Panc1 (cell line): ENCODE results near the gene SHROOM3. TPM values are rescaled to one million over a fixed set of nuclear protein-coding genes. Genes with fewer than 3 reads are reported as not detected.

ENCODE experiments used
- ATAC-seq: fragments of 200-7000 bp; cut with Tn5 transposase; 2 replicates; pipeline ENCODE4 v1.9.1; 2020; ENCODE audit warnings: mild to moderate bottlenecking, moderate library complexity
- BruUV-seq: library from RNA; stranded (reverse); fragments of 400-500 nt; replicated peaks from 2 replicates; lab custom pipeline; 2021; lab: Mats Ljungman, UMichigan
- CTCF ChIA-PET: fragments of 300-600 bp; sonication (Branson Sonifier 250); formaldehyde crosslinking; loops from one replicate; lab custom pipeline; 2022; ENCODE audit warnings: antibody characterized with exemption; lab: Charles Lee
- POLR2A ChIA-PET: fragments of 300-600 bp; sonication (Branson Sonifier 250); formaldehyde crosslinking; loops from one replicate; lab custom pipeline; 2022; ENCODE audit warnings: antibody characterized with exemption; lab: Charles Lee
- DNase-seq: peaks from one replicate; pipeline ENCODE4 v3.0.0-alpha.2; 2010; ENCODE audit warnings: low read depth, low spot score
- H3K27ac ChIP-seq: 2 replicates; pipeline ENCODE4 v1.5.1; 2011; ENCODE audit warnings: mild to moderate bottlenecking, low read length, inconsistent platforms
- H3K27me3 ChIP-seq: fragments of 200-500 bp; sonication (Bioruptor generic); 2 replicates; pipeline ENCODE4 v1.6.0; 2014; ENCODE audit warnings: low read length, inconsistent platforms; ENCODE audit not compliant: control insufficient read depth, insufficient read depth
- H3K36me3 ChIP-seq: fragments of 200-500 bp; sonication (Bioruptor generic); 2 replicates; pipeline ENCODE4 v1.5.1; 2014; ENCODE audit warnings: inconsistent platforms, mild to moderate bottlenecking, low read length, moderate library complexity; ENCODE audit not compliant: control insufficient read depth, insufficient read depth
- H3K4me1 ChIP-seq: 2 replicates; pipeline ENCODE4 v1.5.1; 2011; ENCODE audit warnings: inconsistent platforms, mild to moderate bottlenecking, low read length, moderate library complexity; ENCODE audit not compliant: control insufficient read depth, insufficient read depth
- H3K4me3 ChIP-seq, 2 experiments: 2 replicates each; pipeline ENCODE4 v1.5.1; 2011 to 2012; ENCODE audit warnings: low read depth in 2 of 2, low read length in 2 of 2, mild to moderate bottlenecking in 2 of 2, inconsistent platforms in 1 of 2, moderate library complexity in 1 of 2
- H3K9me3 ChIP-seq: fragments of 200-500 bp; sonication (Bioruptor generic); 2 replicates; pipeline ENCODE4 v1.5.1; 2014; ENCODE audit warnings: low read depth, mild to moderate bottlenecking, inconsistent platforms, low read length, moderate library complexity; ENCODE audit not compliant: control insufficient read depth, insufficient read depth
- POLR2AphosphoS5 ChIP-seq: IDR thresholded peaks from 2 replicates; pipeline ENCODE4 v1.6.1; 2012; ENCODE audit warnings: mild to moderate bottlenecking, low read depth, low read length, moderate library complexity
- SIN3A ChIP-seq: IDR thresholded peaks from 2 replicates; pipeline ENCODE4 v1.6.1; 2012; ENCODE audit warnings: low read depth, mild to moderate bottlenecking, low read length, moderate library complexity, borderline replicate concordance; ENCODE audit not compliant: insufficient read depth
- TCF7L2 ChIP-seq: IDR thresholded peaks from 2 replicates; pipeline ENCODE4 v1.6.1; 2011; ENCODE audit warnings: mild to moderate bottlenecking, low read depth, low read length, inconsistent platforms
- in situ Hi-C: cut with HindIII; loops from 2 replicates; pipeline ENCODE4 v1.10.0; 2016; ENCODE audit warnings: low sequenced_read_pairs, low pct_unique_long_range_greater_than_20kb
- intact Hi-C: fragments of 100-400 bp; cut with micrococcal nuclease; formaldehyde crosslinking; loops from one replicate; pipeline ENCODE4 v1.10.0; 2022; ENCODE audit not compliant: unreplicated experiment
- total RNA-seq: library from RNA; stranded (reverse); gene quantifications from one replicate; pipeline ENCODE4 v1.2.1, GENCODE V29; 2021; ENCODE audit not compliant: unreplicated experiment
- TF ChIP-seq, protein P1 (sequence below): fragments of 450-650 bp; IDR thresholded peaks from 2 replicates; pipeline ENCODE4 v1.5.1; 2017; ENCODE audit warnings: mild to moderate bottlenecking
- TF ChIP-seq, protein P2 (sequence below), 2 experiments: IDR thresholded peaks; 2 replicates each; pipeline ENCODE4 v1.6.1; 2011 to 2012; ENCODE audit warnings: low read depth in 2 of 2, control low read depth in 1 of 2, low read length in 1 of 2, mild to moderate bottlenecking in 1 of 2, moderate library complexity in 1 of 2; ENCODE audit not compliant: insufficient read depth in 1 of 2

SHROOM3 gene
- total RNA-seq, 1 experiment from 2014 or later = 7.2 TPM

DNA sequence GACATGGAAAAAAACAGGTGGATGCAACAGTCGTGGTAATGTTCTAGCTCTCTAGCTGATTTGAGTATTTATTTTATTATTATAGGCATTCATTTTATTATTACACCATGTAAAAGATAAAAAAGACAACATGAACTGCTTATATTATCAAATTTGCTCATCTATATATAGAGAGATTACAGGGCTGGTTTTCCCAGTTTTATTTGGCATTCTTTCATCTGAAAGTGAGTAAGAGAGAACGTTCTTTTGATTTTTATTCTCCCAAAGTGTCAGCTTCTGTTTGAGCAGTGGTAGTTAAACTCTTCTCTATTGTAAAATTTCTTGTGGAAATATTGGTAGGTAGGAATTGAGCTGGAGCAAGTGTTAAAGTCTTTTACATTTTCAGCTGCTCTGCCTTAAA lies 283.0 kb downstream of the SHROOM3 start:
- CTCF ChIA-PET = interaction anchor here (0.7 kb wide), 1 partner anchor 27 kb away, joined by 3 read pairs; no protein-coding TSS in a partner anchor
- no peaks in the 10 kb centered on the region for H3K9me3 ChIP-seq
- intact Hi-C loops = no loop called here
- TF ChIP-seq, protein P1, sequence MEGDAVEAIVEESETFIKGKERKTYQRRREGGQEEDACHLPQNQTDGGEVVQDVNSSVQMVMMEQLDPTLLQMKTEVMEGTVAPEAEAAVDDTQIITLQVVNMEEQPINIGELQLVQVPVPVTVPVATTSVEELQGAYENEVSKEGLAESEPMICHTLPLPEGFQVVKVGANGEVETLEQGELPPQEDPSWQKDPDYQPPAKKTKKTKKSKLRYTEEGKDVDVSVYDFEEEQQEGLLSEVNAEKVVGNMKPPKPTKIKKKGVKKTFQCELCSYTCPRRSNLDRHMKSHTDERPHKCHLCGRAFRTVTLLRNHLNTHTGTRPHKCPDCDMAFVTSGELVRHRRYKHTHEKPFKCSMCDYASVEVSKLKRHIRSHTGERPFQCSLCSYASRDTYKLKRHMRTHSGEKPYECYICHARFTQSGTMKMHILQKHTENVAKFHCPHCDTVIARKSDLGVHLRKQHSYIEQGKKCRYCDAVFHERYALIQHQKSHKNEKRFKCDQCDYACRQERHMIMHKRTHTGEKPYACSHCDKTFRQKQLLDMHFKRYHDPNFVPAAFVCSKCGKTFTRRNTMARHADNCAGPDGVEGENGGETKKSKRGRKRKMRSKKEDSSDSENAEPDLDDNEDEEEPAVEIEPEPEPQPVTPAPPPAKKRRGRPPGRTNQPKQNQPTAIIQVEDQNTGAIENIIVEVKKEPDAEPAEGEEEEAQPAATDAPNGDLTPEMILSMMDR = no peak
- TF ChIP-seq TCF7L2 (no peak), SIN3A (no peak), POLR2AphosphoS5 (no peak)
- TF ChIP-seq, protein P2, sequence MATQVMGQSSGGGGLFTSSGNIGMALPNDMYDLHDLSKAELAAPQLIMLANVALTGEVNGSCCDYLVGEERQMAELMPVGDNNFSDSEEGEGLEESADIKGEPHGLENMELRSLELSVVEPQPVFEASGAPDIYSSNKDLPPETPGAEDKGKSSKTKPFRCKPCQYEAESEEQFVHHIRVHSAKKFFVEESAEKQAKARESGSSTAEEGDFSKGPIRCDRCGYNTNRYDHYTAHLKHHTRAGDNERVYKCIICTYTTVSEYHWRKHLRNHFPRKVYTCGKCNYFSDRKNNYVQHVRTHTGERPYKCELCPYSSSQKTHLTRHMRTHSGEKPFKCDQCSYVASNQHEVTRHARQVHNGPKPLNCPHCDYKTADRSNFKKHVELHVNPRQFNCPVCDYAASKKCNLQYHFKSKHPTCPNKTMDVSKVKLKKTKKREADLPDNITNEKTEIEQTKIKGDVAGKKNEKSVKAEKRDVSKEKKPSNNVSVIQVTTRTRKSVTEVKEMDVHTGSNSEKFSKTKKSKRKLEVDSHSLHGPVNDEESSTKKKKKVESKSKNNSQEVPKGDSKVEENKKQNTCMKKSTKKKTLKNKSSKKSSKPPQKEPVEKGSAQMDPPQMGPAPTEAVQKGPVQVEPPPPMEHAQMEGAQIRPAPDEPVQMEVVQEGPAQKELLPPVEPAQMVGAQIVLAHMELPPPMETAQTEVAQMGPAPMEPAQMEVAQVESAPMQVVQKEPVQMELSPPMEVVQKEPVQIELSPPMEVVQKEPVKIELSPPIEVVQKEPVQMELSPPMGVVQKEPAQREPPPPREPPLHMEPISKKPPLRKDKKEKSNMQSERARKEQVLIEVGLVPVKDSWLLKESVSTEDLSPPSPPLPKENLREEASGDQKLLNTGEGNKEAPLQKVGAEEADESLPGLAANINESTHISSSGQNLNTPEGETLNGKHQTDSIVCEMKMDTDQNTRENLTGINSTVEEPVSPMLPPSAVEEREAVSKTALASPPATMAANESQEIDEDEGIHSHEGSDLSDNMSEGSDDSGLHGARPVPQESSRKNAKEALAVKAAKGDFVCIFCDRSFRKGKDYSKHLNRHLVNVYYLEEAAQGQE (IDR thresholded peaks at IDR 0.05; ENCODE audit: insufficient read depth in 1 of 2, low read depth in 2 of 2, low read length in 1 of 2) = no peak
- no peaks in the 10 kb centered on the region for H3K27me3 ChIP-seq
- H3K27ac ChIP-seq = no peak overlapping the region
- H3K36me3 ChIP-seq = no peaks in the 10 kb centered on the region
- no peak overlapping the region for H3K4me3 ChIP-seq
- POLR2A ChIA-PET = no interaction called here
- in situ Hi-C loops = no loop called here
- ATAC-seq = no peak
- peaks cover under 1% of the 10 kb centered on the region; the same call in 1 of the 2 replicates for H3K4me1 ChIP-seq
- no peak for DNase-seq
- no TSS peak for BruUV-seq

DNA sequence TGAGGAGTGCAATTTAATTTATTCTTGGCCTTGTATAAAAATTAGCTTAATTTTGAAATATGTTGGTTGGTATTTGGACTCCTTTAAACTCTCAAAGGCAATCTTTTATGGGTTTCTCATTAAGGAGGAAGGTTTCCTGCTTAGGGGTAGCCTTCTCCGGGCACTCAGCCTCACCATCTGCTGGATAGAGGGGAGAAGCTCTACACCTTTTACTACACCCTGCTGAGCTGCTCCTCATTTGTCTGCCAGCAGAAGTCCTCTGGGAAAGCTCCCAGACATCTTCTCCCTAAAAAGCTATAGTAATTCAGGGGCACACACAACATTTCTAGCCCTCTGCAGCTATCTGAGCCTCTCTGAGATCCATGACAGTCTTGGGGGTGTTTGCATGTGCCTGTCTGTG lies 283.8 kb downstream of the SHROOM3 start:
- Histone ChIP-seq H3K27ac (no peak overlapping the region), H3K4me3 (no peak overlapping the region), H3K9me3 (no peaks in the 10 kb centered on the region), H3K27me3 (no peaks in the 10 kb centered on the region), H3K36me3 (no peaks in the 10 kb centered on the region), H3K4me1 (peaks cover 8% of the 10 kb centered on the region; the same call in 1 of the 2 replicates)
- intact Hi-C loops (no loop called here), in situ Hi-C loops (no loop called here)
- POLR2A ChIA-PET = interaction anchor here (0.6 kb wide), 1 partner anchor 69 kb away, joined by 3 read pairs; no protein-coding TSS in a partner anchor
- DNase-seq (no peak), ATAC-seq (no peak)
- CTCF ChIA-PET = interaction anchor here (0.7 kb wide), 1 partner anchor 26 kb away, joined by 3 read pairs; no protein-coding TSS in a partner anchor
- TF ChIP-seq, protein P2 (IDR thresholded peaks at IDR 0.05; ENCODE audit: insufficient read depth in 1 of 2, low read depth in 2 of 2, low read length in 1 of 2) = no peak
- no peak for TF ChIP-seq TCF7L2
- TF ChIP-seq POLR2AphosphoS5 = no peak
- TF ChIP-seq, protein P1 = no peak
- no peak for TF ChIP-seq SIN3A
- BruUV-seq = no TSS peak
